ENCODE measurements around the gene FCAR. TPM values are rescaled to one million over a fixed set of nuclear protein-coding genes. Genes with fewer than 3 reads are reported as not detected.
"Not testable (repeated sequence)": the region's sequence is repeated elsewhere in the genome, so short reads cannot be mapped to it uniquely, and the experiment has no call there.

Gene FCAR
- total RNA-seq, 1 donor from 2014 or later: not detected

- DNase-seq (ENCODE audit: low spot score): not testable (repeated sequence)
Measured at GRCh38 chr19:54894106-54894505, 20.1 kb downstream of the FCAR start.

DNA sequence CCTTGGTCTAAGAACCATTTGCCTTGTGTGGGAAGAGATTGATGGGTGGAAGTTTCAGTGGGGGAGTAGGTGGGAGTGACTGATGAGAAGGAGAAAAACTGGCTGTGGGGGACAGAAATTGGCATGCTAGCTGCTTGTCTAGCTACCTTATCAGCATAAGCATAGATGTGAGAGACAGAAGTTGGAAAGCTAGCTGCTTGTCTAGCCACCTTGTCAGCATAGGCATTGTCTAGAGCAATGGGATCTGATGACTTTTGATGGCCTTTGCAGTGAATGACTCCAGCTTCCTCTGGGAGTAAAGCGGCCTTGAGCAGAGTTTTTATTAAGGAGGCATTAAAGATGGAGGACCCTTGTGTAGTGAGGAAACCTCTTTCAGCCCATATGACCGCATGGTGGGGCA lies 22.0 kb downstream of the FCAR start:
- no peak for DNase-seq (ENCODE audit: low spot score)

GRCh38 chr19:54898685-54899084 lies 24.6 kb downstream of the FCAR start:
- not testable (repeated sequence) for DNase-seq (ENCODE audit: low spot score)

DNA sequence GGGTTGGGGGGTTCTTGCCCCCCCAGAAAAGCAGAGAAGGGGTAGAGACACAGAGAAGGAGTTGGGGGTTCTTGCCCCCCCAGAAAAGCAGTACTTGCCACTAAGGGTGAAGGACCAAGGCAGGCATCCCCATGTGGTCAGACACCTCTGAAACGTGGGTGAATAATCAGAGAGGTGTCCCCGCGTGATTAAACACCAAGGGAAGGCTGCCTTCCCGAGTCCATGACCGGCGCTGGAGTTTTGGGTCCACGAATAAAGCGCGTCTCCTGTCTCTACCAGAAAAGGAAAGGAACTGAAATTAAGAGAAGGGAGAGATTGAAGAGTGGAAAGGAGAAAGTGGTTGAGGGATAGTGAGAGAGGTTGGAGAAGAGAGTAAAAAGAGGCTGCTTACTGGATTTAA lies 25.6 kb downstream of the FCAR start:
- not testable (repeated sequence) for DNase-seq (ENCODE audit: low spot score)

DNA sequence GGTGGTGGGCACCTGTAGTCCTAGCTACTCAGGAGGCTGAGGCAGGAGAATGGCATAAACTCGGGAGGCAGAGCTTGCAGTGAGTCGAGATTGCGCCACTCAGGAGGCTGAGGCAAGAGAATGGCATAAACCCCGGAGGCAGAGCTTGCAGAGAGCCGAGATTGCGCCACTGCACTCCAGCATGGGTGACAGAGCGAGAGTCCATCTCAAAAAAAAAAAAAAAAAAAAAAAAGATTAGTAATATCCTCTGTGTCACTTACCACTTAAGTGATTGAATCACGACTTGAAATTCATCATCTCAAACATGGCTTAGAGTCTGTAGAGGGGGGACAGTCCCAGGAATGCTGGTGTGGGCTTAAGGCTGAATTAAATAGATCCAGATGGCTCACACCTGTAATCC lies 27.1 kb downstream of the FCAR start:
- not testable (repeated sequence) for DNase-seq (ENCODE audit: low spot score)

GRCh38 chr19:54902061-54902460 lies 28.0 kb downstream of the FCAR start:
- DNase-seq (ENCODE audit: low spot score): no peak

- no peak for DNase-seq (ENCODE audit: low spot score)
Measured at GRCh38 chr19:54903303-54903702, 29.3 kb downstream of the FCAR start.

DNA sequence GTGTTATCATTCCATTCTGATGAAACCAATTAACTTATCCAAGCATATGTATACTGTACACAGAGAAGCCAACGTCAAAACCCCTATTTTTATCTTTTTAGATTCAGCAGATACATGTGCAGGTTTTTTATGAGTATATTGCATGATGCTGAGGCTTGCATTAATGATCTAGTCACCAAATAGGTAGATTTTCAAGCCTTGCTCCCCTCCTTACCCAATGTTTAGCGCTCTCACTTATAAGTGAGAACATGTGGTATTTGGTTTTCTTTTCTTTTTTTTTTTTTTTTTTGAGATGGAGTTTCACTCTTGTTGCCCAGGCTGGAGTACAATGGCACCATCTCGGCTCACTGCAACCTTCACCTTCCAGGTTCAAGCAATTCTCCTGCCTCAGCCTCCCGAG lies 30.2 kb downstream of the FCAR start:
- DNase-seq (ENCODE audit: low spot score): not testable (repeated sequence)

- no peak for DNase-seq (ENCODE audit: low spot score)
Measured at GRCh38 chr19:54905421-54905802, 31.4 kb downstream of the FCAR start.

- DNase-seq (ENCODE audit: low spot score): no peak
Measured at GRCh38 chr19:54905803-54906511, 31.9 kb downstream of the FCAR start, which contains the start of gene NCR1. TSS of gene NCR1 (plus strand) at chr19:54906148. CDS start at chr19:54906188, 40 bp downstream.

DNA sequence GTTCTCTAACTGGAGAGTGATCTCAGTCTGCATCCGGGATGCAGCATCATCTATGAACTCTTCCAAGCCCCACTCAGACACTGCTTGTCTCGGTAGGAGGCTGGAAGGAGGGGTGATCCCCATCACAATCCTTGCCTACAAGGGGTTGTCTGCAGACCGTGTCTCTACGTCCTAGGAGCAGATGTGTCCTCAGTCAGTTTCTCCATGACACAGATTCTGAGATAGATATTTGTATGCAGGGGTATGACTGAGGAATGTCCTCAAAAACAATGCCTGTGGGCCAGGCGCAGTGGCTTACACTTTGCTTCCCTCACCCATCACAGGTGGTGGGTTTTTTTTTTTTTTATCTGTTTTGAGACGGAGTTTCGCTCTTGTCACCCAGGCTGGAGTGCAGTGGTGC lies 32.8 kb downstream of the FCAR start:
- DNase-seq (ENCODE audit: low spot score): no peak

GRCh38 chr19:54907899-54908298 lies 33.9 kb downstream of the FCAR start:
- DNase-seq (ENCODE audit: low spot score): not testable (repeated sequence)

GRCh38 chr19:54916822-54917221 lies 42.8 kb downstream of the FCAR start:
- no peak for DNase-seq (ENCODE audit: low spot score)

- no peak for DNase-seq (ENCODE audit: low spot score)
Measured at GRCh38 chr19:54918499-54918898, 44.5 kb downstream of the FCAR start.

GRCh38 chr19:54919646-54920563 lies 45.9 kb downstream of the FCAR start:
- DNase-seq (ENCODE audit: low spot score): not testable (repeated sequence)

DNA sequence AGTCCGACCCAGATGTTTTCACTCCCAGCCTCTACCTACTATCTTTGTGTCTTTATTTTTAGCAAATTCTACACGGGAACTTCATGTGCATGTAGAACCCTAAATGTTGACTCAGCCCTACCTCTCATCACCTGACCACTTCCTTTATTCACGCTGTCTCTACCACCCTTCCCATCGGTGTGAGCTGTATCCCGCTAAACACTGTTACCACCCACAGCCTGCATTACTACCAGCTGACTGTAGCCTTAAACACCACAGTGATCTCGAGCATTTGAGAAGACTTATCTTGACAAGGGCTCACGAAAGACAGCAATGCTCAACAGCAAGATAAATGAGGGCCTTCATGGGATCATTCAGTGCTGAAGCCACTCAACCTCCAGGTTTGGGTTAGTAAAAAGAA lies 47.0 kb downstream of the FCAR start:
- no peak for DNase-seq (ENCODE audit: low spot score)

GRCh38 chr19:54923276-54923675 lies 49.2 kb downstream of the FCAR start:
- no peak for DNase-seq (ENCODE audit: low spot score)

- DNase-seq (ENCODE audit: low spot score): no peak
Measured at GRCh38 chr19:54928299-54928698, 54.3 kb downstream of the FCAR start.

GRCh38 chr19:54937926-54938325 lies 63.9 kb downstream of the FCAR start:
- DNase-seq (ENCODE audit: low spot score): no peak

DNA sequence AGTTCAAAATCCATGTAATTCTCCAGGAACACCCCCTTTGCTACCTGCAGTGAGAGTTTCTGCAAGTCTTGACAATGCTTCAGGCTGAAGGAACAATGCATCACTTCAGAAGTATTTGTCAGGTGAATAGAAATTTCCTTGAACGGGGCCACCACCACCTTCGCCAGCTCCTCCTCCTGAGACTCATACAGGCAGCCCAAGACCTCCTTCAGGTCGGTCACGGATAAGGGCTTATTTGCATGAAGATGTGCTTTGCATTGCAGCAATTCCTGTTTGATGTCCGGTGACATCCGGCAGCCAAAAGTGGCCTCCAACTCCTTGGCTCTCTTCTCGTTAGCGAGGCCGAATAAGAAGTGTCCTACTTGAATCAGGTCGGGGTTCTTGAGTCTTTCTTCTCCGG lies 64.9 kb downstream of the FCAR start:
- DNase-seq (ENCODE audit: low spot score): no peak

GRCh38 chr19:54939538-54939937 lies 65.5 kb downstream of the FCAR start:
- not testable (repeated sequence) for DNase-seq (ENCODE audit: low spot score)
